Heart left ventricle (tissue), 13 donors: Measurements from ENCODE around the gene OR7D4.
"Not testable (repeated sequence)": the region's sequence is repeated elsewhere in the genome, so short reads cannot be mapped to it uniquely, and the experiment has no call there.

Experiments
- CTCF ChIP-seq, 12 donors: fragments of 200-600 bp; sonication (generic) in 4 of 12; IDR thresholded peaks; one replicate each; pipeline versions ENCODE4 v1.5.0 to v1.8.0; 2018 to 2022; ENCODE audit warnings: antibody characterized with exemption in 12 of 12, mild to moderate bottlenecking in 5 of 12
- POLR2A ChIP-seq, 2 donors: fragments of 450-650 bp; IDR thresholded peaks; one replicate each; pipeline ENCODE4 v1.6.1; 2017; ENCODE audit warnings: antibody characterized with exemption in 2 of 2, mild to moderate bottlenecking in 2 of 2, moderate library complexity in 2 of 2
- donor health status: ischemic (EF 13 %, LVEDD 7.1; RV severe dilation, severe dysfunction).
- donor health status: DM: no; HTN: yes; CAD: no.
- donor health status: DM: no; HTN: no; CAD: no.
- donor health status: ischemic (EF 25% LVEDD 6.9; RV normal size, moderate dysfunction).
- donor health status: ischemic (EF 25% LVEDD 5.7; RV mildly dilated, moderate dysfunction).
- donor health status: ischemic (EF 35%, LVEDD 5.7; RV mildly dilated, moderate dysfunction).
- donor health status: nonischemic (EF 11% LVEDD 7.7; RV severe dilation, severe dysfunction).
- donor health status: DM: yes; HTN: yes; CAD: no.
- donor health status: PGD.
- donor health status: ischemic (EF 29% LVEDD 5.4; RV normal size, mild dysfunction).
- donor health status: nonischemic (EF 23%, LVEDD 6.1; RV moderate dilation, normal function).

GRCh38 chr19:9198044-9198443 is 21.3 kb downstream of the OR7D4 start:
- not testable (repeated sequence) for TF ChIP-seq CTCF, POLR2A (IDR thresholded peaks at IDR 0.05)
